ENCODE measurements around the gene DYNC1LI1. TPM values are rescaled to one million over a fixed set of nuclear protein-coding genes. Genes with fewer than 3 reads are reported as not detected.

DYNC1LI1 gene
- polyA plus RNA-seq, 1 of the 3 experiments (the other 2 are of a cell fraction), result 15.4 TPM

DNA sequence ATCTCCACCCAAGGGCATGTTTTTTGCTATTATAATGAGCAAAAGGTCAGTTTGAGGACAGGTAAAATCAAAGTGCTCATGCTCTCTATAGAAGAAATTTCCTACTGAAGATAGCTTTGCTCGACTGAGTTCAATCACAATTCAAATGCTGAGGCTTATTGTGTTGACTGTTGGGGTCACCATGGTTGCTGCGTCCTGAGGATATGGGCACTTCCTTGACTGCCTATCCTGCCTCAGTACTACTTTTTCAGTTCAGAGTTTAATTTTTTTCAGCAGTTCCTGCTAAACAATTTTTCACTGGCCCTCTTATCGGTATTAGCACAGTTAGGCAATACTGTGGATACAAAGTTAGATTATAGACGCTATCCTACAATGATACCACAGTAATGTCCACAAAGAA, 64.2 kb downstream of the DYNC1LI1 start:
- Histone ChIP-seq H3F3A (replicated peaks; ENCODE audit: insufficient read depth) (peaks cover 11% of the 10 kb centered on the region), H3K9ac (no peak overlapping the region), H3K4me3 (ENCODE audit: low read depth in 2 of 2, low read length in 1 of 2) (no peak overlapping the region), H2AFZ (ENCODE audit: low read depth) (no peak overlapping the region), H3K79me2 (ENCODE audit: insufficient read depth) (peaks cover 9% of the 10 kb centered on the region), H3K27ac (ENCODE audit: low read depth in 2 of 2, low read length in 1 of 2) (no peak overlapping the region), H3K9me3 (no peaks in the 10 kb centered on the region), H3K4me2 (no peak overlapping the region), H3K27me3 (ENCODE audit: insufficient read depth) (no peaks in the 10 kb centered on the region), H3K36me3 (replicated peaks in 1 of 2; ENCODE audit: control insufficient read depth in 1 of 2, insufficient read depth in 2 of 2, low read length in 1 of 2) (no peaks in the 10 kb centered on the region), H3K4me1 (ENCODE audit: control insufficient read depth in 1 of 2, insufficient read depth in 2 of 2, low read depth in 1 of 2, low read length in 1 of 2) (peaks cover 0 to 4% of the 10 kb centered on the region in 2 experiments; a peak in 3 of 4 replicates), H4K20me1 (ENCODE audit: insufficient read depth) (peaks cover 5% of the 10 kb centered on the region), H3K9me2 (no peaks in the 10 kb centered on the region)
- TF ChIP-seq POLR2AphosphoS5 (IDR thresholded peaks at IDR 0.05; ENCODE audit: low read depth, low read length) (no peak), EP300 (IDR thresholded peaks at IDR 0.05; ENCODE audit: borderline replicate concordance in 1 of 2, low read depth in 1 of 2, low read length in 1 of 2) (no peak), TEAD4 (IDR thresholded peaks at IDR 0.05; ENCODE audit: borderline replicate concordance, insufficient read depth) (no peak), GATA2 (CRISPR knock-in tag; IDR thresholded peaks at IDR 0.05) (no peak), SIN3A (IDR thresholded peaks at IDR 0.05; ENCODE audit: borderline replicate concordance, low read depth, low read length) (no peak), JUND (IDR thresholded peaks at IDR 0.05) (no peak), FOXJ3 (CRISPR knock-in tag; IDR thresholded peaks at IDR 0.05) (no peak), FOXM1 (IDR thresholded peaks at IDR 0.05; ENCODE audit: low read depth) (no peak), RCOR1 (IDR thresholded peaks at IDR 0.05; ENCODE audit: low read length) (no peak), SMC3 (IDR thresholded peaks at IDR 0.05; ENCODE audit: low read depth, low read length) (no peak), RFX5 (IDR thresholded peaks at IDR 0.05; ENCODE audit: low read length) (no peak), GABPA (IDR thresholded peaks at IDR 0.05; ENCODE audit: low read depth) (no peak), NRF1 (IDR thresholded peaks at IDR 0.05; ENCODE audit: low read depth, low read length) (no peak)
- TF ChIP-seq, protein P1, sequence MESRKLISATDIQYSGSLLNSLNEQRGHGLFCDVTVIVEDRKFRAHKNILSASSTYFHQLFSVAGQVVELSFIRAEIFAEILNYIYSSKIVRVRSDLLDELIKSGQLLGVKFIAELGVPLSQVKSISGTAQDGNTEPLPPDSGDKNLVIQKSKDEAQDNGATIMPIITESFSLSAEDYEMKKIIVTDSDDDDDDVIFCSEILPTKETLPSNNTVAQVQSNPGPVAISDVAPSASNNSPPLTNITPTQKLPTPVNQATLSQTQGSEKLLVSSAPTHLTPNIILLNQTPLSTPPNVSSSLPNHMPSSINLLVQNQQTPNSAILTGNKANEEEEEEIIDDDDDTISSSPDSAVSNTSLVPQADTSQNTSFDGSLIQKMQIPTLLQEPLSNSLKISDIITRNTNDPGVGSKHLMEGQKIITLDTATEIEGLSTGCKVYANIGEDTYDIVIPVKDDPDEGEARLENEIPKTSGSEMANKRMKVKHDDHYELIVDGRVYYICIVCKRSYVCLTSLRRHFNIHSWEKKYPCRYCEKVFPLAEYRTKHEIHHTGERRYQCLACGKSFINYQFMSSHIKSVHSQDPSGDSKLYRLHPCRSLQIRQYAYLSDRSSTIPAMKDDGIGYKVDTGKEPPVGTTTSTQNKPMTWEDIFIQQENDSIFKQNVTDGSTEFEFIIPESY (IDR thresholded peaks at IDR 0.05; ENCODE audit: borderline replicate concordance, low read depth), result no peak
- TF ChIP-seq, protein P2, sequence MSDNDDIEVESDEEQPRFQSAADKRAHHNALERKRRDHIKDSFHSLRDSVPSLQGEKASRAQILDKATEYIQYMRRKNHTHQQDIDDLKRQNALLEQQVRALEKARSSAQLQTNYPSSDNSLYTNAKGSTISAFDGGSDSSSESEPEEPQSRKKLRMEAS (IDR thresholded peaks at IDR 0.05; ENCODE audit: low read depth), result no peak
- WGBS (ENCODE audit: low lambda C conversion rate), result 84% methylated on average over 4 of the region's 4 CpGs
- ChIA-PET CTCF (interaction anchor here (1.6 to 8.4 kb wide), 3 partner anchors 24 to 157 kb away, joined by 5 to 114 read pairs (median 8); no protein-coding TSS in a partner anchor), POLR2A (no interaction called here)
- no peak for DNase-seq

DNA sequence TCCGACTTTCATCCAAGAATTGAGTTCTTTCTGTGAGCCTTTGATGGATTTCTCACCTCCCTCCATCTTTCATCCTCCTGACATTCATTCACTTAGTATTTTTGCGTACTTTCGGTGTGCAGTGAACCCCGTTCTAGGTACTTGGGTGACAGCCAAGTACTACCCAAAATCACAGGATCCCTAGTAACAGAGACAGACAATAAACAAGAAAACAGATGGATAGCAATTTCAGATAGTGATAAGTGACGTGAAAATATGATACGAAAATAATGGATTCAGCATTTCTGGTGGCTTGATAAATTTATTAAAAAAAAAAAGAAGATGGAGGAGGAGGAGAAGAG, 67.7 kb downstream of the DYNC1LI1 start:
- Histone ChIP-seq H3K79me2 (ENCODE audit: insufficient read depth) (peaks cover 44% of the 10 kb centered on the region), H3K9me2 (no peaks in the 10 kb centered on the region), H3K36me3 (replicated peaks in 1 of 2; ENCODE audit: control insufficient read depth in 1 of 2, insufficient read depth in 2 of 2, low read length in 1 of 2) (peaks cover 3 to 6% of the 10 kb centered on the region in 2 experiments), H3K4me3 (ENCODE audit: low read depth in 2 of 2, low read length in 1 of 2) (peak overlapping the region; percentile 80 to 94), H3F3A (replicated peaks; ENCODE audit: insufficient read depth) (peaks cover 13% of the 10 kb centered on the region), H3K4me2 (peak overlapping the region; percentile 86; the same call in 1 of the 2 replicates), H3K9me3 (no peaks in the 10 kb centered on the region), H2AFZ (ENCODE audit: low read depth) (peak overlapping the region; percentile 97), H3K27ac (ENCODE audit: low read depth in 2 of 2, low read length in 1 of 2) (peak overlapping the region; percentile 90 to 94), H3K27me3 (ENCODE audit: insufficient read depth) (no peaks in the 10 kb centered on the region), H4K20me1 (ENCODE audit: insufficient read depth) (peaks cover 28% of the 10 kb centered on the region), H3K4me1 (ENCODE audit: control insufficient read depth in 1 of 2, insufficient read depth in 2 of 2, low read depth in 1 of 2, low read length in 1 of 2) (peaks cover 0 to 10% of the 10 kb centered on the region in 2 experiments; a peak in 3 of 4 replicates), H3K9ac (peak overlapping the region; percentile 91)
- CTCF ChIA-PET, result interaction anchor here (0.9 to 2.4 kb wide), 3 partner anchors 11 to 128 kb away, joined by 4 to 9 read pairs (median 4); no protein-coding TSS in a partner anchor
- no peak for DNase-seq
- WGBS (ENCODE audit: low lambda C conversion rate), result 0% methylated on average over 6 of the region's 6 CpGs
- TF ChIP-seq RFX5 (IDR thresholded peaks at IDR 0.05; ENCODE audit: low read length), result 0 out of 2 replicates have a peak, but pooled peaks have one; percentile 19
- TF ChIP-seq NFIC (IDR thresholded peaks at IDR 0.05; ENCODE audit: borderline replicate concordance), result peak; percentile 46; the same call in 1 of the 2 replicates
- no peak for TF ChIP-seq RCOR1 (IDR thresholded peaks at IDR 0.05; ENCODE audit: low read length)
- peak; percentile 39; the same call in 1 of the 2 replicates for TF ChIP-seq POLR2AphosphoS5 (IDR thresholded peaks at IDR 0.05; ENCODE audit: low read depth, low read length)
- POLR2A ChIA-PET, result no interaction called here

Measured in SK-N-SH (cell line).